ENCODE data around the gene MED9. TPM values are rescaled to one million over a fixed set of nuclear protein-coding genes. Genes with fewer than 3 reads are reported as not detected.
A peak's percentile ranks its signal among the peaks of the same experiment; 100 is the strongest.

MED9 gene
- total RNA-seq, 1 donor from 2014 or later = 11.9 TPM

DNA sequence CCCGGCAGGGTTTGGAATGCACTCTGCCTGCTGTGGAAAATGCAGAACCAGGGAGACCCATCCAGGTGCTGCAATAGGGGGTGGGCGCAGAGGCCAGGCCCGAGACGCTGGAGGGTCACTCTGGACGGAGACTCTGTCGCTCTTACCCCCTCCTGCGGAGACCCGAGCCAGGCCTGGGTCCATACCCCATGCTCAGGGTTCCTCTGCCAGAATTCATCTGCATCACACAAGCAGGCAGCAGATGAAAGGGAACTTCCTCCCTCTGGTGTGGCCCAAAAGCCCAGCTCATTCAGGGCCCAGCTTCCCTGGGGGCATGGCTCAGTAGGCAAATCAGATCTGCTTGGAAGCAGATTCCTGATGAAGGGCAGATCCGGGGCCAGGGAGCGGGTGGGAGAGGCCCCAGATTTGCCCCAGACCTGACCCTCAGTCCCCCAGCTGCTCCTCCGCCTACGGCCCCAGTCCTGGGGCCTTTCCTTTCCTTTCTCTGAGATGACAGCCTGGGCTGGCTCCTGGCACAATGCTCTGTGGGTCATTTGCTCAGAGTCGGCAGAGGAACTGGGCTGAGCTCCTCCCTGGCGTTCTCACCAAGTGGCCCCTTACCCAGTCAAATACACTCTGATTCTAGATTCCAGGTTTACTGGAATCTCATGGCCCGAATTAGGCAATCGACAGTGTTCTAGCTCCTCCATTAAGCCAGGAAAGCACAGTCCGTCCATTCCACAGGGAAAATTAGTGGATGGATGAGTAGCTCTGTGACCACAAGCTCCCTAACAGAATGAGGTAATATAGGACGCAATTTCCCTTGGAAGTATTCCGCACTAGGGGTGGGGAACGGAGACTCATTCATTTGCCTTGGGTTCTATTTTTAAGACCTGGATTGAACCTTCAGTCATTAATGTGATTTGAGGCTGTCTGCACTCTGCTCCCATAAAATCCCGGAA lies 38.5 kb downstream of the MED9 start:
- Histone ChIP-seq H3K4me3 (ENCODE audit: low read depth, low read length) (no peak overlapping the region), H3K36me3 (ENCODE audit: control insufficient read depth, insufficient read depth, low read length) (no peaks in the 10 kb centered on the region), H3K27me3 (ENCODE audit: control insufficient read depth, insufficient read depth, low read length) (peaks cover 4% of the 10 kb centered on the region)
- TF ChIP-seq, protein P1, sequence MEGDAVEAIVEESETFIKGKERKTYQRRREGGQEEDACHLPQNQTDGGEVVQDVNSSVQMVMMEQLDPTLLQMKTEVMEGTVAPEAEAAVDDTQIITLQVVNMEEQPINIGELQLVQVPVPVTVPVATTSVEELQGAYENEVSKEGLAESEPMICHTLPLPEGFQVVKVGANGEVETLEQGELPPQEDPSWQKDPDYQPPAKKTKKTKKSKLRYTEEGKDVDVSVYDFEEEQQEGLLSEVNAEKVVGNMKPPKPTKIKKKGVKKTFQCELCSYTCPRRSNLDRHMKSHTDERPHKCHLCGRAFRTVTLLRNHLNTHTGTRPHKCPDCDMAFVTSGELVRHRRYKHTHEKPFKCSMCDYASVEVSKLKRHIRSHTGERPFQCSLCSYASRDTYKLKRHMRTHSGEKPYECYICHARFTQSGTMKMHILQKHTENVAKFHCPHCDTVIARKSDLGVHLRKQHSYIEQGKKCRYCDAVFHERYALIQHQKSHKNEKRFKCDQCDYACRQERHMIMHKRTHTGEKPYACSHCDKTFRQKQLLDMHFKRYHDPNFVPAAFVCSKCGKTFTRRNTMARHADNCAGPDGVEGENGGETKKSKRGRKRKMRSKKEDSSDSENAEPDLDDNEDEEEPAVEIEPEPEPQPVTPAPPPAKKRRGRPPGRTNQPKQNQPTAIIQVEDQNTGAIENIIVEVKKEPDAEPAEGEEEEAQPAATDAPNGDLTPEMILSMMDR (IDR thresholded peaks at IDR 0.05; ENCODE audit: insufficient read depth, low read length, poor library complexity, severe bottlenecking) = no peak
- peak; percentile 76 for DNase-seq (ENCODE audit: low read depth)

DNA sequence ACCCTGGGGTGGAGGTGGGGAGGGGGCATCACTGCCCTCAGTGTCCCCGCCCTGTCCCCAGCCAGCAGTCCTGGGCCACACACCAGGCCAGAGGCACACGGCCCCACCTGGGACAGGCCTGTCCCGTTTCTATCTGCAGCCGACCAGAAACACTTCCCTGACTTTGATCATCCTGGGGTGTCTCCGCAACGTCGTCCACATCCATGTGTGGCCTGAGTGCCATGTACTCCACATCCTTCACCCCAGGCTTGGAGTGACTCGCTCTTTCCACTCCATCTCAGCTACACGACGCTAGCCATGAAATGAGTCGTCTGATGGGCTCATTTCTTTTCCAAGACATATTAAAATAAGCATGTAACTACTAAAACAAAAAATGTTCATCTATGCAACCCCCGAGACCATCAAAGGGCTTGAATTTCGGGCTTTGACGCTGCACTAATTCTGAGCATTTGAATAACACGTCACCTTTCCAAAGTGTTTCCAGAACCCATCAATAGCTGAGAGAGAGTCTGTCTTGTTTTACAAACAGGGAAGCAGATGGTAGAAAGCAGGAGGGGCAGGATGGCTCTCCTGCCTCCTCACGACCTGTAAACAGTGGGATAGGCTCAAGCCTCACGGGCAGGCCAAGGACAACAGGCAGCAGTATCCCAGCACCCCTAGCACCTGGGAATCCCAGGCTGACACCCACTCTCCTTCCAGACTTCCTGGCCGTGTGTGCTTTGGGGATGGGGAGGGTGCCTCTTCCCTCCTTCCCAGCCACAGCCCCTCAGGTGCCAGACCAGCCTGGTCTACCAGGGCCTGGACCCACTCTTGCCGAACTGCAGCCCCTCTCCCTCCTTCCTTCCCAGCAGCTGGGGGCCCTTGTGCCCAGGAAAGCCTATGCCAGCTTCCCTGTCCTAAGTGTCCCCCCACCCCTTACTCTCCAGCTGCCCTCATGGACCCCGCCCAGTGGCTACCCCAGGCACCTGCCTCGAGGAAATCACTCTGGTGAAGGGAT lies 39.4 kb downstream of the MED9 start:
- H3K4me3 ChIP-seq (ENCODE audit: low read depth, low read length) = no peak overlapping the region
- no peaks in the 10 kb centered on the region for H3K36me3 ChIP-seq (ENCODE audit: control insufficient read depth, insufficient read depth, low read length)
- TF ChIP-seq, protein P1 (IDR thresholded peaks at IDR 0.05; ENCODE audit: insufficient read depth, low read length, poor library complexity, severe bottlenecking) = no peak
- peaks cover 4% of the 10 kb centered on the region for H3K27me3 ChIP-seq (ENCODE audit: control insufficient read depth, insufficient read depth, low read length)
- DNase-seq (ENCODE audit: low read depth) = peak; percentile 61

DNA sequence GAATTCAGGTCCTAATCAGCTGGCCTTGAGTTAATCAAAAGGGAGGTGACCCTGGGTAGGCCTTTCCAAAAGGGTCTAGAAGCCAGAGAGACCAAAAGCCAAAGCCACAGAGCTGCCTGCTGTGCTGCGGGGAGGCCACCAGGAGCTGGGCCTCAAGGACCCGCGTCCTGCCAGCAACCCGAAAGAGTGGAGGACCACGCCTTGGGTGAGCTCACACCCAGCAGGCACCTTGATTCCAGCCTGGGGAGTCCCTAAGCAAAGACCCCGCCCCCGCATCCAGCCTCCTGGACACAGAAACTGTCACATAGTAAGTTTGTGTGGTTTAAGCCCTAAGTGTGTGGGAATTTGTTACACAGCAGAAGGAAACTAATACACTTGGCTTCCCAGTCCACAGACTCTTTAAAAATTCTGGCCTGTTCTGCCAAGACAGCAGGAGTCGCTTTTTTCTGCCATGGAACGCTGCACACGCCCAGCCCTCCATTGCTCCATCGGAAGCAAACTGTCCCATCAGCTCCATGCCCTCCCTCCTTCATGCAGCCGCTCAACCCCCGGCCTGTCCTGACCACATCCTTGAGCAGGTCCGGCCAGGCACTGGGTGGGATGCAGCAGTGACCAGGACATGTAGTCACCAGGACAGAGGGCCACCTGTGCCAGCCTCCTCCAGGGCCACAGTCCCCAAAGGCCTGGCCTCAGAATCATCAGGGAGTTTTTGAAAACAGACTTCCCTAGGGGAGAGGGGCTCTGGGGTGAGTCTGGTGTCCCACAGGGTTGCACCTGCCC lies 40.3 kb downstream of the MED9 start:
- Histone ChIP-seq H3K4me3 (ENCODE audit: low read depth, low read length) (no peak overlapping the region), H3K36me3 (ENCODE audit: control insufficient read depth, insufficient read depth, low read length) (no peaks in the 10 kb centered on the region), H3K27me3 (ENCODE audit: control insufficient read depth, insufficient read depth, low read length) (peaks cover 4% of the 10 kb centered on the region)
- DNase-seq (ENCODE audit: low read depth) = no peak
- TF ChIP-seq, protein P1 (IDR thresholded peaks at IDR 0.05; ENCODE audit: insufficient read depth, low read length, poor library complexity, severe bottlenecking) = no peak

DNA sequence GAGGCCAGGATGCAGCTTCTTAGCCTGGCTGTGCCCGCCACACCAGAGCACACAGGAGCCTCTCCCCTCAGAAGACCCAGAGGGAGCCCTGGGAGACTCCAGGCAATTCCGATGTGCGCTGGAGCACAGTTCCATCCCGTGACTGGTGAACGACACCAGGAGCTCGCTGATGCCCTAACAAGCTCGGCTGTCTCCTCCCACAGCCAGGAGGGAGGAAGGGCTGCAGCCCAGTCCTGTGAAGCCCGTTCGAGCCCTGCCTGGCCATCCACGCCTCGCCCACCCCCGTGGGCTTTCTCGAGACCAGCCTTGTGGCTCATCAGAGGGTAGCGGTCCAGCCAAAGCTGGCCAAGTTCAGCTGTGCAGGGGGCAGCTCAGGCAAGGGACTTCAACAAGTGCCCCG lies 41.2 kb downstream of the MED9 start:
- Histone ChIP-seq H3K36me3 (ENCODE audit: control insufficient read depth, insufficient read depth, low read length) (no peaks in the 10 kb centered on the region), H3K27me3 (ENCODE audit: control insufficient read depth, insufficient read depth, low read length) (peaks cover 4% of the 10 kb centered on the region), H3K4me3 (ENCODE audit: low read depth, low read length) (no peak overlapping the region)
- no peak for DNase-seq (ENCODE audit: low read depth)
- TF ChIP-seq, protein P1 (IDR thresholded peaks at IDR 0.05; ENCODE audit: insufficient read depth, low read length, poor library complexity, severe bottlenecking) = no peak

DNA sequence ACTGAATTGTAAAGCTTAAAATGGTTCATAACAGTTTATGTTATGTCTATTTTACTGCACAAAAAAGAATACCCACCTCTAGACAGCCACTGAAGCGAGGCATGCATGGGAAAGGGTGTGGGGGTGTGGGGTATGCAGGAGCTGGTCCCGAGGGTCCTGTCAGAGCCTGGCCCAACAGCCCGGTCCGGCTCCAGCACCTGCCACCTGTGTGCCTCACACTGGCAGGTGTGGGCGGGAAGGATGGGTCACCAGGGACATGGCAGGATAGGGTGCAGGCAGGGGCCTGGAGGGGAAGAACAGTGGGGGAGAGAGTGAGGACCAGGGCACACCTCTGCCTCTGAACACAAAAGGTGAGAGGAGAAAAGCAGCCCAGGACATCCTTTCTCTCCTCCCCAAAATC lies 42.2 kb downstream of the MED9 start:
- TF ChIP-seq, protein P1 (IDR thresholded peaks at IDR 0.05; ENCODE audit: insufficient read depth, low read length, poor library complexity, severe bottlenecking) = no peak
- Histone ChIP-seq H3K36me3 (ENCODE audit: control insufficient read depth, insufficient read depth, low read length) (no peaks in the 10 kb centered on the region), H3K27me3 (ENCODE audit: control insufficient read depth, insufficient read depth, low read length) (peaks cover 4% of the 10 kb centered on the region), H3K4me3 (ENCODE audit: low read depth, low read length) (no peak overlapping the region)
- DNase-seq (ENCODE audit: low read depth) = no peak

All from kidney epithelial cell (primary cell).